ENCODE measurements around the gene HINT2.

DNA sequence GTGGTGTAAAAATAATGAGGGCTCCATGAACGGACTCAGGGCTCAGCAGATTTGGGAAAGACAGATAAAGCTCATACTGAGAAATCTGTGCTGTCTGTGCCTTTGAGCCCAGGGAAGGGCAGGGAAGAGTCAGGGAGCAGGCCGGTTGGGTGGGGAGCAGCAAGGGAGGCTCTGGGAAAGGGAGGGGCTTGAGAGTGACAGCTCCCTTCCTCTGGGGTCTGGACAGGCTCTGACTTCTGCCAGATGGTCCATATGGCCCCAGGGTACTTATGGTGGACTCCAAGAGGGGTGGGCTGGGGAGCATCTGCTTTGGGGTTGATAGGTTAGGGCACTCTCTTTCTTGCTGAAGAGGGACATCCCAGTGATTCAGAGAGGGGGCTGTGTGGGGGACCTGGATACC, 21.4 kb downstream of the HINT2 start:
- TF ChIP-seq EZH2 (IDR thresholded peaks at IDR 0.05; ENCODE audit: insufficient read depth, poor library complexity, severe bottlenecking) = no peak
- no peak for TF ChIP-seq EZH2phosphoT487 (IDR thresholded peaks at IDR 0.05; ENCODE audit: insufficient read depth, low read depth)
